AG09309 (cell line): Measurements from ENCODE around the gene SFSWAP.

Experiments
- DNase-seq: peaks from one replicate; pipeline ENCODE4 v3.0.0-alpha.2; 2010; ENCODE audit warnings: low read depth
- H3K4me3 ChIP-seq: 2 replicates; pipeline ENCODE4 v1.5.1; 2011; ENCODE audit warnings: mild to moderate bottlenecking, low read depth, low read length, moderate library complexity; ENCODE audit not compliant: control insufficient read depth
- TF ChIP-seq, protein P1 (sequence below): IDR thresholded peaks from 2 replicates; pipeline ENCODE4 v1.5.1; 2011; ENCODE audit warnings: mild to moderate bottlenecking, low read depth, low read length, inconsistent platforms; ENCODE audit not compliant: insufficient read depth, control insufficient read depth; ENCODE audit errors: missing control alignments

The SFSWAP gene

DNA sequence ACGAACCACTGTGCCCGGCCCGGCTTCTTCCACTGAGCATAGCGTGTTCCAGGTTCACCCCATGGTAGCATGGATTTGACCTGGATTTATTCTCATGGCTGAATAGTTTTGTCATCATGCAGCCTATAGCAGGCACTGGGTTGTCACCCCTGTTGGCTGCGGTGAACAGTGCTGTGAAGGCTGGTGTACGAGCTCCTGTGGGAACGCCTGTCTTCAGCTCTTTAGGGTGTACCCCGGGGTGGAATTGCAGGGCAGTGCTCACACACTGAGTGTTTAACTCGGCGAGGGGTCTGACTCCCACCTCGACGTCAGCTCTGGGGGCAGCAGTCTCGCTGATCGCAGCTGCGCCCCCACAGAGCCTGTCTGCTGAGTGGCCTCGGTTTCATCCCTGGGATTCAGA lies 132.6 kb downstream of the SFSWAP start:
- H3K4me3 ChIP-seq: no peak overlapping the region
- no peak for DNase-seq
- TF ChIP-seq, protein P1, sequence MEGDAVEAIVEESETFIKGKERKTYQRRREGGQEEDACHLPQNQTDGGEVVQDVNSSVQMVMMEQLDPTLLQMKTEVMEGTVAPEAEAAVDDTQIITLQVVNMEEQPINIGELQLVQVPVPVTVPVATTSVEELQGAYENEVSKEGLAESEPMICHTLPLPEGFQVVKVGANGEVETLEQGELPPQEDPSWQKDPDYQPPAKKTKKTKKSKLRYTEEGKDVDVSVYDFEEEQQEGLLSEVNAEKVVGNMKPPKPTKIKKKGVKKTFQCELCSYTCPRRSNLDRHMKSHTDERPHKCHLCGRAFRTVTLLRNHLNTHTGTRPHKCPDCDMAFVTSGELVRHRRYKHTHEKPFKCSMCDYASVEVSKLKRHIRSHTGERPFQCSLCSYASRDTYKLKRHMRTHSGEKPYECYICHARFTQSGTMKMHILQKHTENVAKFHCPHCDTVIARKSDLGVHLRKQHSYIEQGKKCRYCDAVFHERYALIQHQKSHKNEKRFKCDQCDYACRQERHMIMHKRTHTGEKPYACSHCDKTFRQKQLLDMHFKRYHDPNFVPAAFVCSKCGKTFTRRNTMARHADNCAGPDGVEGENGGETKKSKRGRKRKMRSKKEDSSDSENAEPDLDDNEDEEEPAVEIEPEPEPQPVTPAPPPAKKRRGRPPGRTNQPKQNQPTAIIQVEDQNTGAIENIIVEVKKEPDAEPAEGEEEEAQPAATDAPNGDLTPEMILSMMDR: no peak

DNA sequence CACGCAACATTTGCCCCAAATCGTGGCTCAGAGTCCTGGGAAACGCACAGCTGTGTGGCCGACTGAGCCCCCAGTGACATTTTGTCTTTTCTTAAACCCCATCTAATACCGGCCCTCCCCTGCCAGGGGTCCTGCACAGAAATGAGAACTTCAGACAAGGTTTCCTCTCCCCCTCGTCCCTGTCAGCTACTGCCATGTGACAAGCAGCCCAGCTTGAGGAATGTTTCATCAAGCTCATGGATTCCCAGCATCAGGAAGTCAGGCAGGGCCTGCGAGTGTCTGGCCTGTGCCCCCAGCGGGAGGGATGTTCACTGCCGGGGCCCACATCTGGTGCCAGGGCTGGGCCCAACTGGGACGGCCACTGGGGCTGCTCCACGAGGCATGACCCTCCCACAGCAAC lies 133.2 kb downstream of the SFSWAP start:
- TF ChIP-seq, protein P1: no peak
- no peak overlapping the region for H3K4me3 ChIP-seq
- DNase-seq: no peak

DNA sequence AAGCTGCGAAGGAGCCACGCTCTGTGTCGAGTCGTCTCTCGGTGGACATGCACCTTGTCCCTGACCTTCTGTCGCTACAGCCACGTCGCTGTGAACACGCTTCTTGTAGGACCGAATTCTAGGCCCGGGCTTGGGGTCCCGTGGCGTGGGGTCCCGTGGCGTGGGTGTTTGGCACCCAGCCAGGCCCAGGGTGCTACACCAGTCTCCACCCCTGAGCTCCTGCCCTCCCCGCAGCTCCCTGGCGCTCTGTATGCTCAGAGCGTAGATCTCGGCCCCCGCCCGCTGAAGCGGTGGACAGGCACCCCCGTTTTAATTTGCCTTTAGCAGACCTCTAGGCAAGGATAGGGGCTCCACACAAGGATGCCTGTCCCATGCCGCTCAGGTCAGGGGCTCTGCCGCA lies 133.8 kb downstream of the SFSWAP start:
- DNase-seq: no peak
- H3K4me3 ChIP-seq: no peak overlapping the region
- TF ChIP-seq, protein P1: no peak

DNA sequence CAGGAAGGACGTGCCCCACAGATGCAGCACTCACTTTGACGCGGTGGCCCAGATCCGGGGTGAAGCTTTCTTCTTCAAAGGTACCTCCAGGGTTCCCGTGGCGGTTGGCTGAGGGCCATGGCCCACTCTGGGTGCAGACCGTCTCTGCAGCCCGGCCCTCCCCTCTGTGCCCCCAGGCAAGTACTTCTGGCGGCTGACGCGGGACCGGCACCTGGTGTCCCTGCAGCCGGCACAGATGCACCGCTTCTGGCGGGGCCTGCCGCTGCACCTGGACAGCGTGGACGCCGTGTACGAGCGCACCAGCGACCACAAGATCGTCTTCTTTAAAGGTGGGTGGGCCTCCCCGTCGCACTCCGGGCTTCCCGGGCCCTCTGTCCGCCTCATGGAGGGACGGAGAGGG lies 134.2 kb downstream of the SFSWAP start:
- no peak for DNase-seq
- no peak overlapping the region for H3K4me3 ChIP-seq
- TF ChIP-seq, protein P1: no peak

DNA sequence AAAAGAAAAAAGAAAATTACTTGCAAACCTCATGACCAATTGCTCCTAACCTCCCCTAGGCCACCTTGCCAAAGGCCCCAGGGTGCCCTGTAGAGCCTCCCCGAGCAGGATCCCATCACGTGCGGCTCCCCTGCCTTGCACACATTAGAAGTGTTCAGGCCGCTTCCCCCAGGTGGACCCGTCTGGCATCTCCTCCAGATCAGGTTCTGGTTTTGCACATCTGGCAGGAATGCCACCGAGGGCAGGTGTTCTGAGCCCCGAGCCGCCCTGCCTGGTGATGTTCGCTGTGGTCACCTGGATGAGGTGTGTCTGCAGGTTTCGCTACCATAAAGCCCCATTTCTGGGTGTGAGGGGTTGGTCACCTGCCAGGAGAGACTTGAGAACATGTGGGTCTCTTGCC lies 136.6 kb downstream of the SFSWAP start:
- DNase-seq: no peak
- no peak overlapping the region for H3K4me3 ChIP-seq

DNA sequence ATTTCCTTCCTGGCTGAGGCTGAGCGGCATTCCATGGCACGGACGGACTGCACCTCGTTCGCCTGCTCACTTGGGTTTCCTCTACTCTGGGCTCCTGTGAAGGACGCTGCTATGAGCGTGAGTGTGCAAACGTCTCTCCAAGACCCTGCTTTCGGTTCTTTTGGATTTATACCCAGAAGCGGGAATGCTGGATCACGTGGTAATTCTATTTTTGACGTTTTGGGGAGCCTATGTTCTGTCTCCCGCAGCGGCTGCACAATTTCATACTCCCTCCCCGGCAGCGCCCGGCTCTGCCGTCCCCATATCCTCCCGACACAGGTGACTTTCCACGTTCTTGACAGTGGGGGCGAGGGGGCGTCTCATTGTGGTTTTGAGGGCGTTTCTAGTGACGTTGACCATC lies 137.9 kb downstream of the SFSWAP start:
- H3K4me3 ChIP-seq: no peak overlapping the region
- no peak for DNase-seq
- TF ChIP-seq, protein P1: no peak

More for the DNA sequence above, 136.6 kb downstream of the SFSWAP start:
- TF ChIP-seq, protein P1: no peak
